ENCODE data around the gene METTL1. TPM values are rescaled to one million over a fixed set of nuclear protein-coding genes. Genes with fewer than 3 reads are reported as not detected.

Gene METTL1
- total RNA-seq, 1 donor from 2014 or later, result 6.8 TPM

DNA sequence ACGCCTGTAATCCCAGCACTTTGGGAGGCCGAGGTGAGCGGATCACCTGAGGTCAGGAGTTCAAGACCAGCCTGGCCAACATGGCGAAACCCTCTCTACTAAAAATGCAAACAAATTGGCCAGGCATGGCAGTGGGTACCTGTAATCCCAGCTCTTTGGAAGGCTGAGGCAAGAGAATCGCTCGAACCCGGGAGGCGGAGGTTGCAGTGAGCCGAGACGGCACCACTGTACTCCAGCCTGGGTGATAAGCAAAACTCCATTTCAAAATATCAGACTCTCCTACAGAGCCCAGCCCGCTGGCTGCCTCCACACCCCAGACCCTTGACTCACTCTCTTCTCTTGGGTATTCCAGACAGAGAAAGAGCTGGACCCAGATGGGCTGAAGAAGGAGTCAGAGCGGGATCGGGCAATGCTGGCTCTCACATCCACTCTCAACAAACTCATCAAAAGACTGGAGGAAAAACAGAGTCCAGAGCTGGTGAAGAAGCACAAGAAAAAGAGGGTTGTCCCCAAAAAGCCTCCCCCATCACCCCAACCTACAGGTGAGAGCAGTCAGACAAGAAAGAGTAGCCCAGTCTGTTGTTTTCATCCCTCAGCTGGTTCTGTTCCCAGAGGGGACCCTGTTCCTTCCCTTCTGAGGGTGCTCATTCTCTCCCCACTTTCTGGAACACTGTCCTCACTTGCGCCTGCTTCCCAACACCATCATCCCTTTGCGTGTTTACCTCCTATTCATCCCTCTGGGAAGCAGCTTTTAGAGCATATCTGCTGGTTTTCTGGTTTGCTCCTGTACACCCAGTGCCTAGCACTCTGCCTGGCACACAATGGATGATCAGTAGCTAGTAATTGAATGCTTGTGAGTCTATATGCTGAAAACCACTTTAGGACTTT lies 53.0 kb downstream of the METTL1 start:
- no peak for DNase-seq
- TF ChIP-seq, protein P1, sequence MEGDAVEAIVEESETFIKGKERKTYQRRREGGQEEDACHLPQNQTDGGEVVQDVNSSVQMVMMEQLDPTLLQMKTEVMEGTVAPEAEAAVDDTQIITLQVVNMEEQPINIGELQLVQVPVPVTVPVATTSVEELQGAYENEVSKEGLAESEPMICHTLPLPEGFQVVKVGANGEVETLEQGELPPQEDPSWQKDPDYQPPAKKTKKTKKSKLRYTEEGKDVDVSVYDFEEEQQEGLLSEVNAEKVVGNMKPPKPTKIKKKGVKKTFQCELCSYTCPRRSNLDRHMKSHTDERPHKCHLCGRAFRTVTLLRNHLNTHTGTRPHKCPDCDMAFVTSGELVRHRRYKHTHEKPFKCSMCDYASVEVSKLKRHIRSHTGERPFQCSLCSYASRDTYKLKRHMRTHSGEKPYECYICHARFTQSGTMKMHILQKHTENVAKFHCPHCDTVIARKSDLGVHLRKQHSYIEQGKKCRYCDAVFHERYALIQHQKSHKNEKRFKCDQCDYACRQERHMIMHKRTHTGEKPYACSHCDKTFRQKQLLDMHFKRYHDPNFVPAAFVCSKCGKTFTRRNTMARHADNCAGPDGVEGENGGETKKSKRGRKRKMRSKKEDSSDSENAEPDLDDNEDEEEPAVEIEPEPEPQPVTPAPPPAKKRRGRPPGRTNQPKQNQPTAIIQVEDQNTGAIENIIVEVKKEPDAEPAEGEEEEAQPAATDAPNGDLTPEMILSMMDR (IDR thresholded peaks at IDR 0.05; ENCODE audit: borderline replicate concordance), result no peak
- Histone ChIP-seq H3K9me3 (replicated peaks) (no peaks in the 10 kb centered on the region), H3K4me1 (no peaks in the 10 kb centered on the region), H3K27ac (replicated peaks) (no peak overlapping the region), H3K4me3 (no peak overlapping the region), H3K27me3 (ENCODE audit: low read depth) (peaks cover under 1% of the 10 kb centered on the region), H3K36me3 (peaks cover 69% of the 10 kb centered on the region)
- intact Hi-C loops (cut with micrococcal nuclease), result no loop called here

Small RNA genes within 50 kb of the gene (microRNA-seq; reads per million reads assigned to microRNA genes)
- not detected for gene MIR6759

Other genes starting within 250 kb of the METTL1 start
- gene MBD6, start 249.3 kb downstream of the METTL1 start, total RNA-seq, result 33.1 TPM
- gene DCTN2, start 224.9 kb downstream of the METTL1 start, total RNA-seq, result 87.8 TPM
- gene KIF5A, start 222.1 kb downstream of the METTL1 start, total RNA-seq, result 0.08 TPM
- 12.3 TPM for gene PIP4K2C, start 180.9 kb downstream of the METTL1 start, total RNA-seq
- gene DTX3, start 167.3 kb downstream of the METTL1 start, total RNA-seq, result 22.3 TPM
- gene ARHGEF25, start 160.7 kb downstream of the METTL1 start, total RNA-seq, result 9.7 TPM
- 4.7 TPM for gene B4GALNT1, start 138.9 kb downstream of the METTL1 start, total RNA-seq
- 112 TPM for gene OS9, start 78.0 kb downstream of the METTL1 start, total RNA-seq
- gene AGAP2, start 33.4 kb downstream of the METTL1 start, total RNA-seq, result 6.5 TPM
- 27.2 TPM for gene TSPAN31, start 27.1 kb downstream of the METTL1 start, total RNA-seq
- gene CDK4, start 19.8 kb downstream of the METTL1 start, total RNA-seq, result 41.3 TPM
- gene MARCHF9, start 17.0 kb downstream of the METTL1 start, total RNA-seq, result 13.8 TPM
- gene CYP27B1, start 5.0 kb downstream of the METTL1 start, total RNA-seq, result not detected
- gene EEF1AKMT3, start 509 bp upstream of the METTL1 start, total RNA-seq, result 0.99 TPM
- 53.7 TPM for gene TSFM, start 10.7 kb upstream of the METTL1 start, total RNA-seq
- 2.1 TPM for gene AVIL, start 46.6 kb upstream of the METTL1 start, total RNA-seq
- 82.6 TPM for gene CTDSP2, start 74.6 kb upstream of the METTL1 start, total RNA-seq
- gene ATP23, start 169.5 kb upstream of the METTL1 start, total RNA-seq, result 7.4 TPM